ENCODE data around the gene LSM14A.

DNA sequence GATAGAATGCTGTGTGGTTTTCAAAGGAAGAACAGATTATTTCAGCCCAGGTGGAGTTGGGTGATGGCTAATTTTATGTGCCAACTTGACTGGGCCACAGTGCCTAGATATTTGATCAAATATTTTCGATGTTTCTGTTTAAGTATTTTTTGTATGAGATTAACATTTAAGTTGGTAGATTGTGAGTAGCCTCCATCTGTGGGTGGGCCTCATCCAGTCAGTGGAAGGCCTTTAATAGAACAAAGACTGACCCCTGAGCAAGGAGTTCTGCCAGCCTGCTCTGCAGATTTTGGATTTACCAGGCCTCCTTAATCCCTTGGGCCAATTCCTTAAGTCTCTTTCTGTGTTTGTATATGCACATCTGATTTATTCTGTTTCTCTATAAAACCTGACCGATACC is 13.9 kb downstream of the LSM14A start:
- TF ChIP-seq RBAK (tag by site-specific recombination; IDR thresholded peaks at IDR 0.05) (no peak), TCF7L2 (IDR thresholded peaks at IDR 0.05; ENCODE audit: borderline replicate concordance, low read depth, low read length) (no peak), ZFP69B (tag by site-specific recombination; IDR thresholded peaks at IDR 0.05) (no peak), ZNF664 (tag by site-specific recombination; IDR thresholded peaks at IDR 0.05) (no peak), ZNF350 (tag by site-specific recombination; IDR thresholded peaks at IDR 0.05) (no peak), REPIN1 (tag by site-specific recombination; IDR thresholded peaks at IDR 0.05; ENCODE audit: low read depth) (no peak)
- TF ChIP-seq, protein P1, sequence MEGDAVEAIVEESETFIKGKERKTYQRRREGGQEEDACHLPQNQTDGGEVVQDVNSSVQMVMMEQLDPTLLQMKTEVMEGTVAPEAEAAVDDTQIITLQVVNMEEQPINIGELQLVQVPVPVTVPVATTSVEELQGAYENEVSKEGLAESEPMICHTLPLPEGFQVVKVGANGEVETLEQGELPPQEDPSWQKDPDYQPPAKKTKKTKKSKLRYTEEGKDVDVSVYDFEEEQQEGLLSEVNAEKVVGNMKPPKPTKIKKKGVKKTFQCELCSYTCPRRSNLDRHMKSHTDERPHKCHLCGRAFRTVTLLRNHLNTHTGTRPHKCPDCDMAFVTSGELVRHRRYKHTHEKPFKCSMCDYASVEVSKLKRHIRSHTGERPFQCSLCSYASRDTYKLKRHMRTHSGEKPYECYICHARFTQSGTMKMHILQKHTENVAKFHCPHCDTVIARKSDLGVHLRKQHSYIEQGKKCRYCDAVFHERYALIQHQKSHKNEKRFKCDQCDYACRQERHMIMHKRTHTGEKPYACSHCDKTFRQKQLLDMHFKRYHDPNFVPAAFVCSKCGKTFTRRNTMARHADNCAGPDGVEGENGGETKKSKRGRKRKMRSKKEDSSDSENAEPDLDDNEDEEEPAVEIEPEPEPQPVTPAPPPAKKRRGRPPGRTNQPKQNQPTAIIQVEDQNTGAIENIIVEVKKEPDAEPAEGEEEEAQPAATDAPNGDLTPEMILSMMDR (tag by site-specific recombination; IDR thresholded peaks at IDR 0.05) = no peak
- TF ChIP-seq, protein P2, sequence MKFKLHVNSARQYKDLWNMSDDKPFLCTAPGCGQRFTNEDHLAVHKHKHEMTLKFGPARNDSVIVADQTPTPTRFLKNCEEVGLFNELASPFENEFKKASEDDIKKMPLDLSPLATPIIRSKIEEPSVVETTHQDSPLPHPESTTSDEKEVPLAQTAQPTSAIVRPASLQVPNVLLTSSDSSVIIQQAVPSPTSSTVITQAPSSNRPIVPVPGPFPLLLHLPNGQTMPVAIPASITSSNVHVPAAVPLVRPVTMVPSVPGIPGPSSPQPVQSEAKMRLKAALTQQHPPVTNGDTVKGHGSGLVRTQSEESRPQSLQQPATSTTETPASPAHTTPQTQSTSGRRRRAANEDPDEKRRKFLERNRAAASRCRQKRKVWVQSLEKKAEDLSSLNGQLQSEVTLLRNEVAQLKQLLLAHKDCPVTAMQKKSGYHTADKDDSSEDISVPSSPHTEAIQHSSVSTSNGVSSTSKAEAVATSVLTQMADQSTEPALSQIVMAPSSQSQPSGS (tag by site-specific recombination; IDR thresholded peaks at IDR 0.05; ENCODE audit: low read depth) = no peak
- TF ChIP-seq, protein P3, sequence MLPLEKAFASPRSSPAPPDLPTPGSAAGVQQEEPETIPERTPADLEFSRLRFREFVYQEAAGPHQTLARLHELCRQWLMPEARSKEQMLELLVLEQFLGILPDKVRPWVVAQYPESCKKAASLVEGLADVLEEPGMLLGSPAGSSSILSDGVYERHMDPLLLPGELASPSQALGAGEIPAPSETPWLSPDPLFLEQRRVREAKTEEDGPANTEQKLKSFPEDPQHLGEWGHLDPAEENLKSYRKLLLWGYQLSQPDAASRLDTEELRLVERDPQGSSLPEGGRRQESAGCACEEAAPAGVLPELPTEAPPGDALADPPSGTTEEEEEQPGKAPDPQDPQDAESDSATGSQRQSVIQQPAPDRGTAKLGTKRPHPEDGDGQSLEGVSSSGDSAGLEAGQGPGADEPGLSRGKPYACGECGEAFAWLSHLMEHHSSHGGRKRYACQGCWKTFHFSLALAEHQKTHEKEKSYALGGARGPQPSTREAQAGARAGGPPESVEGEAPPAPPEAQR (tag by site-specific recombination; IDR thresholded peaks at IDR 0.05) = no peak
- TF ChIP-seq, protein P4, sequence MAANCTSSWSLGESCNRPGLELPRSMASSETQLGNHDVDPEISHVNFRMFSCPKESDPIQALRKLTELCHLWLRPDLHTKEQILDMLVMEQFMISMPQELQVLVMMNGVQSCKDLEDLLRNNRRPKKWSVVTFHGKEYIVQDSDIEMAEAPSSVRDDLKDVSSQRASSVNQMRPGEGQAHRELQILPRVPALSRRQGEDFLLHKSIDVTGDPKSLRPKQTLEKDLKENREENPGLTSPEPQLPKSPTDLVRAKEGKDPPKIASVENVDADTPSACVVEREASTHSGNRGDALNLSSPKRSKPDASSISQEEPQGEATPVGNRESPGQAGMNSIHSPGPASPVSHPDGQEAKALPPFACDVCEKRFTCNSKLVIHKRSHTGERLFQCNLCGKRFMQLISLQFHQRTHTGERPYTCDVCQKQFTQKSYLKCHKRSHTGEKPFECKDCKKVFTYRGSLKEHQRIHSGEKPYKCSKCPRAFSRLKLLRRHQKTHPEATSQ (tag by site-specific recombination; IDR thresholded peaks at IDR 0.05) = no peak
